PC-9 (cell line): ENCODE results near the gene TTC39B. TPM values are rescaled to one million over a fixed set of nuclear protein-coding genes. Genes with fewer than 3 reads are reported as not detected.

Experiments
- BruUV-seq: library from RNA; stranded (reverse); fragments of 400-500 nt; replicated peaks from 2 replicates; lab custom pipeline; 2021; lab: Mats Ljungman, UMichigan
- CTCF ChIA-PET: fragments of 300-600 bp; sonication (Branson Sonifier 250); formaldehyde crosslinking; loops from one replicate; lab custom pipeline; 2022; ENCODE audit warnings: antibody characterized with exemption; lab: Charles Lee
- POLR2A ChIA-PET: fragments of 300-600 bp; sonication (Branson Sonifier 250); formaldehyde crosslinking; loops from one replicate; lab custom pipeline; 2022; ENCODE audit warnings: antibody characterized with exemption; ENCODE audit not compliant: unreplicated experiment; lab: Charles Lee
- DNase-seq, 2 experiments: peaks; one replicate each; pipeline versions ENCODE4 v3.0.0 to v3.0.0-alpha.2; 2015 to 2022; ENCODE audit warnings: mixed read lengths in 1 of 2
- H2AFZ ChIP-seq: fragments of 200-600 bp; sonication (generic); 2 replicates; pipeline ENCODE4 v1.8.1; 2017; ENCODE audit warnings: antibody characterized with exemption
- H3F3A ChIP-seq: fragments of 200-600 bp; sonication (generic); 2 replicates; pipeline ENCODE4 v1.8.1; 2017; ENCODE audit warnings: antibody characterized with exemption, mild to moderate bottlenecking, low read depth; ENCODE audit not compliant: insufficient read depth
- H3K27ac ChIP-seq: fragments of 200-600 bp; sonication (generic); 2 replicates; pipeline ENCODE4 v1.6.1; 2016; ENCODE audit warnings: mixed run types
- H3K27me3 ChIP-seq: fragments of 200-600 bp; sonication (generic); 2 replicates; pipeline ENCODE4 v1.6.1; 2016; ENCODE audit warnings: low read depth, mixed run types; ENCODE audit not compliant: insufficient read depth
- H3K36me3 ChIP-seq: fragments of 200-600 bp; sonication (generic); 2 replicates; pipeline ENCODE4 v1.6.1; 2016; ENCODE audit warnings: low read depth, mixed run types
- H3K4me1 ChIP-seq: fragments of 200-600 bp; sonication (generic); replicated peaks from 2 replicates; pipeline ENCODE4 v1.6.1; 2016; ENCODE audit warnings: mixed run types; ENCODE audit not compliant: insufficient read depth
- H3K4me2 ChIP-seq: fragments of 200-600 bp; sonication (generic); 2 replicates; pipeline ENCODE4 v1.6.1; 2017; ENCODE audit warnings: mixed run types
- H3K4me3 ChIP-seq: fragments of 200-600 bp; sonication (generic); 2 replicates; pipeline ENCODE4 v1.6.1; 2016; ENCODE audit warnings: mixed run types
- H3K79me2 ChIP-seq: fragments of 200-600 bp; sonication (generic); 2 replicates; pipeline ENCODE4 v1.6.1; 2017; ENCODE audit warnings: low read depth, mixed run types
- H3K9me2 ChIP-seq: fragments of 200-600 bp; sonication (generic); 2 replicates; pipeline ENCODE4 v1.8.1; 2017; ENCODE audit warnings: mild to moderate bottlenecking; ENCODE audit not compliant: insufficient read depth
- H3K9me3 ChIP-seq: fragments of 200-600 bp; sonication (generic); 2 replicates; pipeline ENCODE4 v1.8.1; 2016; ENCODE audit warnings: low read depth; ENCODE audit not compliant: insufficient read depth
- H4K20me1 ChIP-seq: fragments of 200-600 bp; sonication (generic); 2 replicates; pipeline ENCODE4 v1.8.1; 2017; ENCODE audit not compliant: insufficient read depth
- EZH2 ChIP-seq: fragments of 200-600 bp; sonication (generic); IDR thresholded peaks from 2 replicates; pipeline ENCODE4 v1.8.0; 2017; ENCODE audit warnings: antibody characterized with exemption, low read depth
- intact Hi-C: fragments of 100-400 bp; cut with micrococcal nuclease; formaldehyde crosslinking; loops from one replicate; pipeline ENCODE4 v1.10.0; 2022; ENCODE audit not compliant: unreplicated experiment
- total RNA-seq: library from RNA; stranded (reverse); gene quantifications from 2 replicates; pipeline ENCODE4 v1.2.3, GENCODE V29; 2021
- TF ChIP-seq, protein P1 (sequence below): fragments of 200-600 bp; sonication (generic); conservative IDR thresholded peaks from 2 replicates; pipeline ENCODE4 v1.6.1; 2017; ENCODE audit warnings: mixed run types, antibody characterized with exemption, mild to moderate bottlenecking, moderate library complexity

TTC39B gene
- total RNA-seq, 1 experiment from 2014 or later = 8.8 TPM

DNA sequence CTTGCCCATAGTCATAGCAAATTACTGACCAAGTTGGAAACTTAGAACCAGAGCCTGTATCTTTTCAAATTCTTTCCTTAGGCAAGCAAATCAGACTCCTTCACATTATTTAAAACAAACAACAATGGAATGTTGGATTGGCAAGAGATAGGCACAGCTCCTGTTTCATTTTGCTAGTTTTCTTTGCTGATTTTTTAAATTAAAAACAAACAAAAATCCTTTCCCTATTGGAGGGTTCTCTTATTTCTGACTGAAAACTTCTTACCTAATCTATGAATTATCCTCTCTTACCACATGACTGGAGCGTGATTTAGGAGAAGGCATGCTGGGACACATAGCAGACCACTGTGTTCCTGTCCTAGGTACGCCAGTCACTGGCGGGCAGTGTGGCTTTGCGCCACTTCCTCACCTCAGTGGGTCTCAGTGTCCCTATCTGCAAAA lies 63.0 kb downstream of the TTC39B start:
- H3K4me1 ChIP-seq = peaks cover 8% of the 10 kb centered on the region; the same call in 1 of the 2 replicates
- DNase-seq = no peak
- no TSS peak for BruUV-seq
- no peaks in the 10 kb centered on the region for H4K20me1 ChIP-seq
- TF ChIP-seq, protein P1, sequence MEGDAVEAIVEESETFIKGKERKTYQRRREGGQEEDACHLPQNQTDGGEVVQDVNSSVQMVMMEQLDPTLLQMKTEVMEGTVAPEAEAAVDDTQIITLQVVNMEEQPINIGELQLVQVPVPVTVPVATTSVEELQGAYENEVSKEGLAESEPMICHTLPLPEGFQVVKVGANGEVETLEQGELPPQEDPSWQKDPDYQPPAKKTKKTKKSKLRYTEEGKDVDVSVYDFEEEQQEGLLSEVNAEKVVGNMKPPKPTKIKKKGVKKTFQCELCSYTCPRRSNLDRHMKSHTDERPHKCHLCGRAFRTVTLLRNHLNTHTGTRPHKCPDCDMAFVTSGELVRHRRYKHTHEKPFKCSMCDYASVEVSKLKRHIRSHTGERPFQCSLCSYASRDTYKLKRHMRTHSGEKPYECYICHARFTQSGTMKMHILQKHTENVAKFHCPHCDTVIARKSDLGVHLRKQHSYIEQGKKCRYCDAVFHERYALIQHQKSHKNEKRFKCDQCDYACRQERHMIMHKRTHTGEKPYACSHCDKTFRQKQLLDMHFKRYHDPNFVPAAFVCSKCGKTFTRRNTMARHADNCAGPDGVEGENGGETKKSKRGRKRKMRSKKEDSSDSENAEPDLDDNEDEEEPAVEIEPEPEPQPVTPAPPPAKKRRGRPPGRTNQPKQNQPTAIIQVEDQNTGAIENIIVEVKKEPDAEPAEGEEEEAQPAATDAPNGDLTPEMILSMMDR = no peak
- no peak for TF ChIP-seq EZH2
- intact Hi-C loops = no loop called here
- H3K79me2 ChIP-seq = no peaks in the 10 kb centered on the region
- no peak overlapping the region for H3K27ac ChIP-seq
- ChIA-PET POLR2A (no interaction called here), CTCF (no interaction called here)
- H3K9me3 ChIP-seq = no peaks in the 10 kb centered on the region
- H3K9me2 ChIP-seq = no peaks in the 10 kb centered on the region
- H2AFZ ChIP-seq = no peak overlapping the region
- H3K4me3 ChIP-seq = no peak overlapping the region
- no peaks in the 10 kb centered on the region for H3K36me3 ChIP-seq
- no peaks in the 10 kb centered on the region for H3K27me3 ChIP-seq
- H3F3A ChIP-seq = no peaks in the 10 kb centered on the region
- H3K4me2 ChIP-seq = no peak overlapping the region

- POLR2A ChIA-PET = no interaction called here
- CTCF ChIA-PET = no interaction called here
These were observed 63.9 kb downstream of the TTC39B start for GRCh38 chr9:15243081-15243480.

DNA sequence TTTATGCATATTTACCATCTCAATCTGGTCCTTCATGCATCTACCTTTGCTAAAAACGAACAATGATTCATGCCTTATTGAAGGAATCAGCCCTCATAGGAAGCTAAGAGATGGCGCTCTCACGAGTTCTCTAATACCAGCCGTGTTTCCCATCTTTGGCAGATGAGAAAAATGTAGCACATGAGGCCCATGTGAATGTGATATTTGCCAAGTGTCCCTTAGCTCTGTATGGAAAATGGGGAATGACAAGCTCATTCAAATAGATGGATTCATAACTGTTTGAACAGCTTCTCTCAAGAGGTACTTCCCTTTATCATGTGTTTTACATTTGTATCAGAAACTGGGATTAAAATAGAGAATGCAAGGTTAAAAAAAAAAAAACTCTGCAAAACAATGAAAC lies 66.1 kb downstream of the TTC39B start:
- Histone ChIP-seq H3K79me2 (no peaks in the 10 kb centered on the region), H3K4me2 (no peak overlapping the region), H3K27me3 (no peaks in the 10 kb centered on the region), H3K4me3 (no peak overlapping the region), H3K9me3 (no peaks in the 10 kb centered on the region), H3K9me2 (no peaks in the 10 kb centered on the region), H4K20me1 (no peaks in the 10 kb centered on the region), H3K36me3 (no peaks in the 10 kb centered on the region), H3K27ac (no peak overlapping the region), H2AFZ (no peak overlapping the region), H3F3A (no peaks in the 10 kb centered on the region), H3K4me1 (no peaks in the 10 kb centered on the region)
- BruUV-seq = no TSS peak
- no peak for DNase-seq
- ChIA-PET POLR2A (no interaction called here), CTCF (no interaction called here)
- intact Hi-C loops = no loop called here
- no peak for TF ChIP-seq EZH2
- TF ChIP-seq, protein P1 = no peak

More at GRCh38 chr9:15243081-15243480, 63.9 kb downstream of the TTC39B start:
- intact Hi-C loops = no loop called here
- DNase-seq = no peak
- no peaks in the 10 kb centered on the region for H3K9me2 ChIP-seq
- no peaks in the 10 kb centered on the region for H3F3A ChIP-seq
- no peaks in the 10 kb centered on the region for H3K79me2 ChIP-seq
- BruUV-seq = no TSS peak
- H3K4me3 ChIP-seq = no peak overlapping the region
- no peak overlapping the region for H3K4me2 ChIP-seq
- no peaks in the 10 kb centered on the region for H3K9me3 ChIP-seq
- H4K20me1 ChIP-seq = no peaks in the 10 kb centered on the region
- TF ChIP-seq, protein P1 = no peak
- TF ChIP-seq EZH2 = no peak
- no peak overlapping the region for H2AFZ ChIP-seq
- peaks cover 8% of the 10 kb centered on the region; the same call in 1 of the 2 replicates for H3K4me1 ChIP-seq
- no peaks in the 10 kb centered on the region for H3K36me3 ChIP-seq
- no peaks in the 10 kb centered on the region for H3K27me3 ChIP-seq
- no peak overlapping the region for H3K27ac ChIP-seq
